Measurements from ENCODE around the gene SYT11. TPM values are rescaled to one million over a fixed set of nuclear protein-coding genes. Genes with fewer than 3 reads are reported as not detected.

SYT11 gene
- total RNA-seq, 4 donors from 2014 or later: 2.4 to 5.3 (median 3.1) TPM

- ATAC-seq (no peak), DNase-seq (no peak)
- no peaks in the 10 kb centered on the region for H3K4me1 ChIP-seq
- H3K36me3 ChIP-seq: no peaks in the 10 kb centered on the region
- no peaks in the 10 kb centered on the region for H3K27me3 ChIP-seq
- in situ Hi-C loops (cut with MboI; ENCODE audit: low sequenced_read_pairs in 4 of 4): no loop called here
- TF ChIP-seq CTCF (IDR thresholded peaks at IDR 0.05 in 4 of 5, conservative IDR thresholded peaks at IDR 0.05 in 1 of 5) (no peak), POLR2A (IDR thresholded peaks at IDR 0.05) (no peak)
- H3K9me3 ChIP-seq: no peaks in the 10 kb centered on the region
- H3K4me3 ChIP-seq: no peak overlapping the region
- H3K27ac ChIP-seq: no peak overlapping the region
- intact Hi-C loops (cut with DNase I; ENCODE audit: low total_unique reads): no loop called here
These were observed 8.4 kb downstream of the SYT11 start for GRCh38 chr1:155867766-155868165.

GRCh38 chr1:155871390-155871789, 12.0 kb downstream of the SYT11 start:
- Histone ChIP-seq H3K36me3 (no peaks in the 10 kb centered on the region), H3K4me1 (no peaks in the 10 kb centered on the region), H3K9me3 (no peaks in the 10 kb centered on the region), H3K27me3 (no peaks in the 10 kb centered on the region), H3K4me3 (no peak overlapping the region), H3K27ac (no peak overlapping the region)
- TF ChIP-seq CTCF (IDR thresholded peaks at IDR 0.05 in 4 of 5, conservative IDR thresholded peaks at IDR 0.05 in 1 of 5) (no peak), POLR2A (IDR thresholded peaks at IDR 0.05) (no peak)
- in situ Hi-C loops (cut with MboI; ENCODE audit: low sequenced_read_pairs in 4 of 4): no loop called here
- intact Hi-C loops (cut with DNase I; ENCODE audit: low total_unique reads): no loop called here
- ATAC-seq (no peak), DNase-seq (no peak)

- Histone ChIP-seq H3K27me3 (no peaks in the 10 kb centered on the region), H3K4me1 (no peaks in the 10 kb centered on the region), H3K36me3 (no peaks in the 10 kb centered on the region), H3K4me3 (no peak overlapping the region), H3K9me3 (no peaks in the 10 kb centered on the region), H3K27ac (no peak overlapping the region)
- DNase-seq: no peak
- in situ Hi-C loops (cut with MboI; ENCODE audit: low sequenced_read_pairs in 4 of 4) (no loop called here), intact Hi-C loops (cut with DNase I; ENCODE audit: low total_unique reads) (no loop called here)
- ATAC-seq: no peak
- TF ChIP-seq POLR2A (IDR thresholded peaks at IDR 0.05) (no peak), CTCF (IDR thresholded peaks at IDR 0.05 in 4 of 5, conservative IDR thresholded peaks at IDR 0.05 in 1 of 5) (no peak)
These were observed 13.2 kb downstream of the SYT11 start for GRCh38 chr1:155872527-155872926.

- in situ Hi-C loops (cut with MboI; ENCODE audit: low sequenced_read_pairs in 4 of 4) (no loop called here), intact Hi-C loops (cut with DNase I; ENCODE audit: low total_unique reads) (no loop called here)
- H3K9me3 ChIP-seq: no peaks in the 10 kb centered on the region
- DNase-seq: no peak
- H3K27ac ChIP-seq: no peak overlapping the region
- no peaks in the 10 kb centered on the region for H3K27me3 ChIP-seq
- TF ChIP-seq POLR2A (IDR thresholded peaks at IDR 0.05): no peak
- TF ChIP-seq CTCF (IDR thresholded peaks at IDR 0.05 in 4 of 5, conservative IDR thresholded peaks at IDR 0.05 in 1 of 5): no peak
- no peaks in the 10 kb centered on the region for H3K4me1 ChIP-seq
- H3K36me3 ChIP-seq: no peaks in the 10 kb centered on the region
- ATAC-seq: no peak
- no peak overlapping the region for H3K4me3 ChIP-seq
These were observed 14.5 kb downstream of the SYT11 start for GRCh38 chr1:155873860-155874259.

GRCh38 chr1:155877945-155878344, 18.6 kb downstream of the SYT11 start:
- no peaks in the 10 kb centered on the region for H3K27me3 ChIP-seq
- in situ Hi-C loops (cut with MboI; ENCODE audit: low sequenced_read_pairs in 4 of 4): no loop called here
- ATAC-seq (no peak), DNase-seq (no peak)
- intact Hi-C loops (cut with DNase I; ENCODE audit: low total_unique reads): no loop called here
- no peak overlapping the region for H3K27ac ChIP-seq
- no peak overlapping the region for H3K4me3 ChIP-seq
- H3K4me1 ChIP-seq: no peaks in the 10 kb centered on the region
- H3K9me3 ChIP-seq: no peaks in the 10 kb centered on the region
- no peak for TF ChIP-seq CTCF (IDR thresholded peaks at IDR 0.05 in 4 of 5, conservative IDR thresholded peaks at IDR 0.05 in 1 of 5)
- TF ChIP-seq POLR2A (IDR thresholded peaks at IDR 0.05): no peak
- H3K36me3 ChIP-seq: no peaks in the 10 kb centered on the region
